Activated naive CD4-positive, alpha-beta T cell treated with anti-CD3 and anti-CD28 coated beads, Interleukin-2, amount 50 U/mL, for 24 hours (primary cell): ENCODE results near the gene NDUFB10.
"Not testable (repeated sequence)": the region's sequence is repeated elsewhere in the genome, so short reads cannot be mapped to it uniquely, and the experiment has no call there.

Source experiments
- H3K27ac Mint-ChIP-seq: one replicate; pipeline ENCODE4 v1.8.0; 2021; ENCODE audit warnings: mild to moderate bottlenecking, mixed read lengths
- H3K27me3 Mint-ChIP-seq: one replicate; pipeline ENCODE4 v1.8.0; 2021; ENCODE audit warnings: mixed read lengths
- H3K36me3 Mint-ChIP-seq: one replicate; pipeline ENCODE4 v1.8.0; 2021; ENCODE audit warnings: mixed read lengths
- H3K4me1 Mint-ChIP-seq: one replicate; pipeline ENCODE4 v1.8.0; 2021; ENCODE audit warnings: mixed read lengths
- H3K4me3 Mint-ChIP-seq: one replicate; pipeline ENCODE4 v1.8.0; 2021; ENCODE audit warnings: mild to moderate bottlenecking, mixed read lengths
- H3K9me3 Mint-ChIP-seq: one replicate; pipeline ENCODE4 v1.8.0; 2021; ENCODE audit warnings: mixed read lengths

Gene NDUFB10

DNA sequence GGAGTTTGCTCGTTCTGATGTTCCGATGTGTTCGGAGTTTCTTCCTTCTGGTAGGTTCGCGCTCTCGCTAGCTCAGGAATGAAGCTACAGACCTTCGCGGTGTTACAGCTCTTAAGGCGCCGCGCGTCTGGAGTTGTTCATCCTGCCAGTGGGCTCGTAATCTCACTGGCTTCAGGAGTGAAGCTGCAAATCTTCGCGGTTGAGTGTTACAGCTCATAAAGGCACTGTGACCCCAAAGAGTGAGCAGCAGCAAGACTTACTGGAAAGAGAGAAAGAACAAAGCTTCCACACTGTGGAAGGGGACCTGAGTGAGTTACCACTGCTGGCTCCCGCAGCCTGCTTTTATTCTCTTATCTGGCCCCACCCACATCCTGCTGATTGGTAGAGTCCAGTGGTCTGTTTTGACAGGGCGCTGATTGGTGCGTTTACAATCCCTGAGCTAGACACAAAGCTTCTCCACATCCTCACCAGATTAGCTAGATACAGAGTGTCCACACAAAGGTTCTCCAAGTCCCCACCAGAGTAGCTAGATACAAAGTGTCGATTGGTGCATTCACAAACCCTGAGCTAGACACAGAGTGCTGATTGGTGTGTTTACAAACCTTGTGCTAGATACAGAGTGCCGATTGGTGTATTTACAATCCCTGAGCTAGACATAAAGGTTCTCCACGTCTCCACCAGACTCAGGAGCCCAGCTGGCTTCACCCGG lies 1.8 kb upstream of the NDUFB10 start:
- H3K4me1 Mint-ChIP-seq = peaks cover 21% of the 10 kb centered on the region
- not testable (repeated sequence) for H3K27ac Mint-ChIP-seq, H3K4me3 Mint-ChIP-seq

DNA sequence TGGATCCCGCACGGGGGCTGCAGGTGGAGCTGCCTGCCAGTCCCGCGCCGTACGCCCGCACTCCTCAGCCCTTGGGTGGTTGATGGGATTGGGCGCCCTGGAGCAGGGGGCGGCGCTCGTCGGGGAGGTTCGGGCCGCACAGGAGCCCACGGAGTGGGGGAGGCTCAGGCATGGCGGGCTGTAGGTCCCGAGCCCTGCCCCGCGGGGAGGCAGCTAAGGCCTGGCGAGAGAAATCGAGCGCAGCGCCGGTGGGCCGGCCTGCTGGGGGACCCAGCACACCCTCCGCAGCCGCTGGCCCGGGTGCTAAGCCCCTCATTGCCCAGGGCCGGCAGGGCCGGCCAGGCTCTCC lies 1.2 kb upstream of the NDUFB10 start:
- H3K36me3 Mint-ChIP-seq, H3K27me3 Mint-ChIP-seq, H3K4me3 Mint-ChIP-seq, H3K27ac Mint-ChIP-seq, H3K9me3 Mint-ChIP-seq: not testable (repeated sequence)
- H3K4me1 Mint-ChIP-seq = peaks cover 25% of the 10 kb centered on the region

More for the DNA sequence above, 1.8 kb upstream of the NDUFB10 start:
- H3K9me3 Mint-ChIP-seq, H3K36me3 Mint-ChIP-seq, H3K27me3 Mint-ChIP-seq: not testable (repeated sequence)

DNA sequence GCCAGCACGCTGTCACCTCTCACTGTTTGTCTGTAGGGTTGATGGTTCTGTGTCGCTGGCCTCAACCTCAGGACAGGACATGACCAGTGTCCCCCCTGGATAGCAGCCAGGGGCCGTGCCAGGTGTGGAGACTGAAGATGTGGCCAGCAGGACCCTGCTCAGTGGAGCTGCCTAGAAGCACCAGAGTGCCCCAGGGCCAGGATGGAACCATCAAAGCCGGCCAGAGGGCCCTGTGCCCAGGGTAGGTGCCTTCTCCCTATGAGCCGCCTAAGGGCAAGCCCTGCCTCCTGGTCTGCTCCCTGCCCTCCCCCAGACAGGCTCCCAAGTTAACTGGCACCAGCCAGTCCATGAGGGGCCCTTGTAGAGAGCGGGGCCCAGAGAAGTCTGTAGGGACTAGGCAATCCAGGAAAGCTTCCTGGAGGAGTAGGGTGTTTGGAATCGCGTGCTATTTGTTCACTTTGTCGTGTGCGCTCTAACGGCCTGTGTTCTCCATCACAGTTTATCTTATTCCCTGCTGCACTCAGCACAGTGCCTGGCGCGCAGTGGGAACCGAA lies 546 bp upstream of the NDUFB10 start:
- peak overlapping the region; percentile 94 for H3K4me3 Mint-ChIP-seq
- H3K27ac Mint-ChIP-seq = peak overlapping the region; percentile 46
- no peaks in the 10 kb centered on the region for H3K9me3 Mint-ChIP-seq
- H3K27me3 Mint-ChIP-seq = no peaks in the 10 kb centered on the region
- H3K4me1 Mint-ChIP-seq = peaks cover 28% of the 10 kb centered on the region
- peaks cover 15% of the 10 kb centered on the region for H3K36me3 Mint-ChIP-seq

GRCh38 chr16:1960665-1961630 lies 1.6 kb downstream of the NDUFB10 start:
- H3K4me3 Mint-ChIP-seq = peak overlapping the region; percentile 94
- peaks cover 34% of the 10 kb centered on the region for H3K4me1 Mint-ChIP-seq
- peaks cover 22% of the 10 kb centered on the region for H3K36me3 Mint-ChIP-seq
- no peaks in the 10 kb centered on the region for H3K9me3 Mint-ChIP-seq
- no peaks in the 10 kb centered on the region for H3K27me3 Mint-ChIP-seq
- peak overlapping the region; percentile 92 for H3K27ac Mint-ChIP-seq

GRCh38 chr16:1961651-1962067 lies 2.3 kb downstream of the NDUFB10 start:
- peak overlapping the region; percentile 94 for H3K4me3 Mint-ChIP-seq
- H3K27me3 Mint-ChIP-seq = no peaks in the 10 kb centered on the region
- peak overlapping the region; percentile 98 for H3K27ac Mint-ChIP-seq
- no peaks in the 10 kb centered on the region for H3K9me3 Mint-ChIP-seq
- peaks cover 34% of the 10 kb centered on the region for H3K4me1 Mint-ChIP-seq
- peaks cover 22% of the 10 kb centered on the region for H3K36me3 Mint-ChIP-seq

DNA sequence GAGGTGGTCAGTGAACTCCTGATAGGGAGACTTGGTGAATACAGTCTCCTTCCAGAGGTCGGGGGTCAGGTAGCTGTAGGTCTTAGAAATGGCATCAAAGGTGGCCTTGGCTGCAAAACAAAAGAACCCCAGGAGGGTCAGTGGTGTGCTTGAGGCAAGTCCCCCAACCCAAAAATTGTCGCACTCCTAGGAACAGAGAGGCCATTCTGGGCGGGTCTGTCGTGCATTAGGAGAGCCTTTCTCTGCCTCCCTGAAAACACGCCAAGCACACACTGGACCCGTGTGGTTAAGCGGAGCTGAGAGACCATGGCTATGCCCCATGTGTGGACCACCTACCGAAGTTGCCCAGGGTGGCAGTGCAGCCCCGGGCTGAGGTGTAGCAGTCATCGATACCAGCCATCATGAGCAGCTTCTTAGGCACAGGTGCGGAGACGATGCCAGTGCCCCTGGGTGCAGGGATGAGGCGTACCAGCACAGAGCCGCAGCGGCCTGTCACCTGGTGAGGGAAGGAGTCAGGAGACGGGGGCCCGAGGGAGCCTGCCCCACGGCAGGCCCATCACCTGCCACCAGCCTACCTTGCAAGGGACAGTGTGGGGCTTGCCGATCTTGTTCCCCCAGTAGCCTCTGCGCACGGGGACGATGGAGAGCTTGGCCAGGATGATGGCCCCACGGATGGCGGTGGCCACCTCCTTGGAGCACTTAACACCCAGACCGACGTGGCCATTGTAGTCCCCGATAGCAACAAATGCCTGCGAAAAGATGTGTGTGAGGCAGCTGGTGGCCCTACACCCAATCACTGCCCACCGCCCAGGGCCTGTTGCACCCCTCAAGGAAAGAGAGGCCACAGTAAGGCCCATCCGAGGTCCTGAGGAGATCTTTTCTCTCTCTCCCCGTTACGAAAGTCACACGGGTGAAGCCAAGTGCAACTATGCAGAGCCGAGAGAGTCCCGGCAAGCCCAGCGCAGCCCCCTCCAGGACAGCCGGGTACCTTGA lies 3.1 kb downstream of the NDUFB10 start:
- H3K27ac Mint-ChIP-seq = peak overlapping the region; percentile 98
- not testable (repeated sequence) for H3K27me3 Mint-ChIP-seq, H3K9me3 Mint-ChIP-seq
- peaks cover 34% of the 10 kb centered on the region for H3K4me1 Mint-ChIP-seq
- peaks cover 22% of the 10 kb centered on the region for H3K36me3 Mint-ChIP-seq
- peak overlapping the region; percentile 94 for H3K4me3 Mint-ChIP-seq

- Mint-ChIP-seq H3K27ac (peak overlapping the region; percentile 98), H3K4me3 (peak overlapping the region; percentile 94), H3K27me3 (no peaks in the 10 kb centered on the region), H3K4me1 (peaks cover 34% of the 10 kb centered on the region), H3K36me3 (peaks cover 22% of the 10 kb centered on the region), H3K9me3 (no peaks in the 10 kb centered on the region)
Observed at GRCh38 chr16:1963806-1964505, 4.6 kb downstream of the NDUFB10 start.

DNA sequence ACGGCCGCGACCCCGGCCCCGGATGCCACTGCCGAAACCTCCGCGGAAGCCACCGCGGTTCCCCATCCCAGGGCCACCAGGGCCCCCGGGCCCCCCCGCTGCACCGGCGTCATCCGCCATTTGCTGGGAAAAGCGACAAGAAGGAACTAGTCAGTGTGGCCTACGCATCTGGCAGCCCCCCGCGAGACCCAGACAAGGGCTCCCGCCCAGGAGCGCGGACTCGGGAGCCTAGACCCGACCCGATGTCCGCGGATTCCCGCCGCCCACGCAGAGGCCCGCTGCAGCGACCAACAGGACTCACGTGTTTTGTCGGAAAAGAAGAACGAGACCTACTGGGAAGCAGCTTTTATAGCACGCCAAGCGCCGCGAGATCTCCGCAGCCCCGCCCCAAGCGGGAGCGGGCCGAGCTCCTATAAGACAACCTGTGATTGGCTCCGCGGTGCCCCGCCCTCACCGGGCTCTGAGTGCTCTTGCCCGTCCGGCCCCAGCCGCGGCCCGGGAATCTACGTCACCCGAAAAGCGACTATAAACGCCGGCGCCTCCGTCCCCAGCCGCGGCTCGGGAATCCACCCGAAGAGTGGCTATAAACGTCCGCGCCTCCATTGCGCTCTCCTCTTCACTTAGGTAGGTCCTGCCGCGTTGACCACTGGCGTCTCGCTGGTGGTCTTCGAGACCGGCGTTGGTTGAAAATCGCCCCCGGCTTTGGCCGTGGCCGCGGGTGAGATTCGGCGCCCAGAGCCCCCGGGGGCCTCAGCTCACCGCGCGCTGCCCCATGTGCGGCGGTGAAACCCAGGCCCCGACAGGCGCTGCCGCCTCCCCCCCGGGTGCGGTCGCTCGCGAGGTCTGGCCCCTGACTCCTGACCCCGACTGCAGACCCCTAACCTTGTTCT lies 5.4 kb downstream of the NDUFB10 start, which contains the start of gene RPS2:
TSS of gene RPS2 (minus strand) at position 321 of the 890 bp plus-strand sequence. CDS start at position 120, 201 bp downstream.
- Mint-ChIP-seq H3K9me3 (no peaks in the 10 kb centered on the region), H3K36me3 (peaks cover 22% of the 10 kb centered on the region), H3K27me3 (no peaks in the 10 kb centered on the region), H3K4me3 (peak within 1 kb of the TSS; percentile 94), H3K27ac (peak within 1 kb of the TSS; percentile 98), H3K4me1 (peaks cover 31% of the 10 kb centered on the region)

DNA sequence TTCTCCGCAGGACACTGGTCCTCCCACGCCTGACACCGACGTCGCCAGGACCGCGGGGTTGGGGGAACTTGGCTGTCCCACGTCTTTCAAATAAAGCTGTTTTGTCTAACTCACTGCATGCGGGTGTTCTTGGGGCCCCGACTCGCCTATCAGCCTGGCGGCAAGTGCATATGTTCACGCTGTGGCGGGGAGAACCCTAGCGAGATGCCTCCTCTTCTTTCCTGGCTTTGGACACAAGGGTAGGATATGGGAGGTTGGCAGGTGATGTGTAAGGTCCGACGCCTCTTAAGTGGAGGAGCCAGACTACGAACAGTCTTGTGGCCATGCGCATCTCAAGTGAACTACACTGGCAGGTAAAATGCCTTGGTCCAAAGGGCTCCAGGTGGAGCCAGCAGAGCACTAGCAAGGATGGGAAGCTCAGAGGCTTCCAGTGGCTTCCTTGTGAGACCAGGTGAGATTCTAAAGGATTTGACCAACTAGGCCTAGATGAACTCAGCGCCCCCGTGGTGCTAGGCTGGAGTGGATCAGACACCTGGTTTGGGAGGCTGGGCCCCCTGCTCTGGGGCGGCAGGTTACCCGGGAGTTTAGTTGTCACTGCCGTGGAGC lies 6.2 kb downstream of the NDUFB10 start:
- peak overlapping the region; percentile 95 for H3K27ac Mint-ChIP-seq

DNA sequence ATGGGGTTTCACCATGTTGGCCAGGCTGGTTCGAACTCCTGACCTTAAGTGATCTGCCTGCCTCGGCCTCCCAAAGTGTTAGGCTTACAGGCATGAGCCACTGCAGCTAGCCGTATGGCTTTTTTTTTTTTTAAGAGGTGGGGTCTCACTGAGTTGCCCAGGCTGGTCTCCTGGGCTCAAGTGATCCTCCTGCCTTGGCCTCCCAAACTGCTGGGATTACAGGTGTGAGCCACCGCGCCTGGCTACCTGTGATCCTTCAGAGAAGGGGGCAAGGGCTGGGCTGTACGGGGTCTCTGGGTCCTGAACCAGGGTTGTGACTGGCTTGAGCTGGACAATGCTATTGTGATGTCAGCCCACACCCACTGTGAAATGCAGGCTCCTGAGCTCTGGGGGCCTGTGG lies 7.1 kb downstream of the NDUFB10 start, which contains the start of gene RNF151:
TSS of gene RNF151 (plus strand) at position 397 of the 400 bp plus-strand sequence. CDS start 26 bp downstream, outside the sequence.
- Mint-ChIP-seq H3K27me3 (no peaks in the 10 kb centered on the region), H3K36me3 (peaks cover 18% of the 10 kb centered on the region), H3K27ac (peak within 1 kb of the TSS; percentile 95), H3K4me1 (peaks cover 23% of the 10 kb centered on the region), H3K4me3 (peak within 1 kb of the TSS; percentile 94), H3K9me3 (no peaks in the 10 kb centered on the region)

More for the DNA sequence above, 6.2 kb downstream of the NDUFB10 start:
- H3K4me3 Mint-ChIP-seq = peak overlapping the region; percentile 94
- no peaks in the 10 kb centered on the region for H3K9me3 Mint-ChIP-seq
- peaks cover 22% of the 10 kb centered on the region for H3K36me3 Mint-ChIP-seq
- H3K4me1 Mint-ChIP-seq = peaks cover 25% of the 10 kb centered on the region
- H3K27me3 Mint-ChIP-seq = no peaks in the 10 kb centered on the region

GRCh38 chr16:1968146-1968953 lies 9.0 kb downstream of the NDUFB10 start:
- Mint-ChIP-seq H3K4me1 (peaks cover 29% of the 10 kb centered on the region), H3K27ac (no peak overlapping the region), H3K36me3 (peaks cover 11% of the 10 kb centered on the region), H3K27me3 (no peaks in the 10 kb centered on the region), H3K9me3 (no peaks in the 10 kb centered on the region), H3K4me3 (no peak overlapping the region)

- peak within 1 kb of the TSS; percentile 96 for H3K27ac Mint-ChIP-seq
- peak within 1 kb of the TSS; percentile 98 for H3K4me3 Mint-ChIP-seq
- H3K4me1 Mint-ChIP-seq = peaks cover 20% of the 10 kb centered on the region
- H3K27me3 Mint-ChIP-seq = no peaks in the 10 kb centered on the region
- no peaks in the 10 kb centered on the region for H3K9me3 Mint-ChIP-seq
- H3K36me3 Mint-ChIP-seq = peaks cover 6% of the 10 kb centered on the region
Observed at GRCh38 chr16:1971796-1972489, 12.6 kb downstream of the NDUFB10 start, which contains the start of gene TBL3. TBL3 (plus strand) TSS chr16:1972053; CDS start chr16:1972165, 112 bp downstream.
